Heart right ventricle (tissue), 16 donors: Measurements from ENCODE around the gene IFFO2. TPM values are rescaled to one million over a fixed set of nuclear protein-coding genes. Genes with fewer than 3 reads are reported as not detected.

Experiments used
- ATAC-seq, 8 donors: fragments of 200-7000 bp; cut with Tn5 transposase; one replicate each; pipeline ENCODE4 v1.9.1; 2020; ENCODE audit warnings: mild to moderate bottlenecking in 8 of 8, moderate library complexity in 8 of 8, moderate number of reproducible peaks in 1 of 8
- DNase-seq, 2 donors: peaks; one replicate each; pipeline ENCODE4 v3.0.0-alpha.2; 2020
- H3K27ac ChIP-seq, 10 donors: fragments of 200-600 bp; sonication (generic) in 2 of 10; one replicate each; pipeline versions ENCODE4 v1.5.0 to v1.8.0; 2020 to 2022; ENCODE audit warnings: mild to moderate bottlenecking in 3 of 10
- H3K27me3 ChIP-seq, 7 donors: fragments of 200-600 bp; one replicate each; pipeline ENCODE4 v1.8.0; 2021 to 2022; ENCODE audit warnings: mild to moderate bottlenecking in 2 of 7
- H3K36me3 ChIP-seq, 9 donors: fragments of 200-600 bp; sonication (generic) in 1 of 9; one replicate each; pipeline versions ENCODE4 v1.5.0 to v1.8.0; 2020 to 2022; ENCODE audit warnings: mild to moderate bottlenecking in 2 of 9
- H3K4me1 ChIP-seq, 9 donors: fragments of 200-600 bp; sonication (generic) in 1 of 9; one replicate each; pipeline versions ENCODE4 v1.5.0 to v1.8.0; 2020 to 2022; ENCODE audit warnings: mild to moderate bottlenecking in 4 of 9
- H3K4me3 ChIP-seq, 10 donors: fragments of 200-600 bp; sonication (generic) in 2 of 10; one replicate each; pipeline versions ENCODE4 v1.5.0 to v1.8.0; 2020 to 2022; ENCODE audit warnings: mild to moderate bottlenecking in 7 of 10, moderate library complexity in 2 of 10
- H3K9me3 ChIP-seq, 11 donors: fragments of 200-600 bp in 10 of 11; sonication (generic) in 2 of 11; one replicate each; pipeline versions ENCODE4 v1.5.0 to v1.8.0; 2013 to 2022; ENCODE audit warnings: mild to moderate bottlenecking in 2 of 11, control low read depth in 1 of 11, moderate library complexity in 1 of 11
- CTCF ChIP-seq, 9 donors: fragments of 200-600 bp; sonication (generic) in 2 of 9; IDR thresholded peaks; one replicate each; pipeline versions ENCODE4 v1.5.0 to v1.8.0; 2021 to 2022; ENCODE audit warnings: antibody characterized with exemption in 9 of 9, mild to moderate bottlenecking in 5 of 9, moderate library complexity in 1 of 9
- whole genome bisulfite sequencing, 2 donors: extraction: QIAGEN DNeasy Blood & Tissue Kit; methylation state at CpG; one replicate each; pipeline ENCODE4 v1.1.7; 2013; ENCODE audit warnings: inconsistent platforms in 1 of 2; 5-methylcytosine and 5-hydroxymethylcytosine counted together
- intact Hi-C, 10 donors: fragments of 100-400 bp; cut with DNase I; formaldehyde crosslinking; loops; one replicate each; pipeline versions ENCODE4 v1.11.1 to v1.14.2; 2022
- polyA plus RNA-seq, 2 donors: library from polyadenylated mRNA; stranded (reverse); fragments of 200-250 nt; gene quantifications; one replicate each; pipeline ENCODE4 v1.2.3, GENCODE V29; 2013
- total RNA-seq, 10 donors: library from RNA; stranded (reverse); fragmentation: NEBNext Ultra II Directional in 3 of 10; extraction: Animal tissue kit (Norgen Biotek cat#: 25700) in 3 of 10; gene quantifications; one replicate each; pipeline versions ENCODE4 v1.2.1 to v1.2.4, GENCODE V29; 2021 to 2023
- donor health status: Arrhythmogenic right ventricular cardiomyopathy.
- donor health status: ischemic (EF 13 %, LVEDD 7.1; RV severe dilation, severe dysfunction).
- donor health status: healthy with polysubstance abuse.
- donor health status: DM: no; HTN: yes; CAD: no.
- donor health status: DM: no; HTN: no; CAD: no.
- donor health status: ischemic (EF 25% LVEDD 6.9; RV normal size, moderate dysfunction).
- donor health status: ischemic (EF 25% LVEDD 5.7; RV mildly dilated, moderate dysfunction).
- donor health status: healthy.
- donor health status: DM: yes; HTN: yes; CAD: no.
- donor health status: Ischemic cardiomyopathy.
- donor health status: ischemic (EF 35%, LVEDD 5.7; RV mildly dilated, moderate dysfunction).
- donor health status: nonischemic (EF 11% LVEDD 7.7; RV severe dilation, severe dysfunction).
- donor health status: DM: yes; HTN: yes; CAD: no.
- donor health status: PGD.
- donor health status: ischemic (EF 29% LVEDD 5.4; RV normal size, mild dysfunction).
- donor health status: nonischemic (EF 23%, LVEDD 6.1; RV moderate dilation, normal function).

Gene IFFO2
- total and polyA plus RNA-seq, 12 donors = 2.2 to 8.2 (median 4.6) TPM

- TF ChIP-seq CTCF (IDR thresholded peaks at IDR 0.05) = peak in 1 of 9 donors; percentile 31
- peaks cover 36 to 62% (median 51%) of the 10 kb centered on the region in 9 donors for H3K4me1 ChIP-seq
- intact Hi-C loops = loop anchor here in 5 of 10 donors (2.0 to 5.0 kb wide), 3 partner anchors 32 to 35 kb away; partner anchors contain the start of gene IFFO2 (in 4 of the 5)
These were observed 34.2 kb downstream of the IFFO2 start for GRCh38 chr1:18922319-18922726.

GRCh38 chr1:18921516-18922251 lies 34.8 kb downstream of the IFFO2 start:
- H3K27ac ChIP-seq = peak overlapping the region; percentile 68 to 97 (median 89)
- H3K9me3 ChIP-seq = no peaks in the 10 kb centered on the region
- intact Hi-C loops = loop anchor here in 5 of 10 donors (2.0 to 5.0 kb wide), 3 partner anchors 33 to 36 kb away; partner anchors contain the start of gene IFFO2 (in 4 of the 5)
- TF ChIP-seq CTCF (IDR thresholded peaks at IDR 0.05) = peak in 7 of 9 donors; percentile 20 to 55 (median 31)
- peak in 1 of 2 donors; percentile 46 for DNase-seq
- ATAC-seq = peak in 7 of 8 donors; percentile 1 to 27 (median 15)
- H3K4me3 ChIP-seq = peak overlapping the region in 4 of 10 donors; percentile 16 to 26 (median 17)
- peaks cover 31 to 55% (median 45%) of the 10 kb centered on the region in 9 donors for H3K4me1 ChIP-seq
- 59 to 61% methylated on average over 17 of the region's 17 CpGs for WGBS, 2 donors
- H3K27me3 ChIP-seq = no peaks in the 10 kb centered on the region
- H3K36me3 ChIP-seq = peaks cover 0 to 42% (median 0%) of the 10 kb centered on the region in 9 donors

More at GRCh38 chr1:18922319-18922726, 34.2 kb downstream of the IFFO2 start:
- Histone ChIP-seq H3K27ac (peak overlapping the region; percentile 68 to 97 (median 89)), H3K36me3 (peaks cover 0 to 36% (median 0%) of the 10 kb centered on the region in 9 donors), H3K9me3 (no peaks in the 10 kb centered on the region), H3K27me3 (no peaks in the 10 kb centered on the region), H3K4me3 (peak overlapping the region in 4 of 10 donors; percentile 16 to 26 (median 20))
- peak; percentile 78 to 92 for DNase-seq
- ATAC-seq = peak; percentile 83 to 90 (median 87)
- 5 to 8% methylated on average over 8 of the region's 8 CpGs for WGBS, 2 donors

GRCh38 chr1:18920931-18921330 lies 35.5 kb downstream of the IFFO2 start:
- intact Hi-C loops = loop anchor here in 3 of 10 donors (5.0 kb wide), 1 partner anchor 36 kb away; the partner anchor contains the start of gene IFFO2 (in 3 of the 3)
- WGBS, 2 donors = 92 to 95% methylated on average over 7 of the region's 7 CpGs
- Histone ChIP-seq H3K36me3 (peaks cover 0 to 50% (median 0%) of the 10 kb centered on the region in 9 donors), H3K27me3 (no peaks in the 10 kb centered on the region), H3K4me3 (no peak overlapping the region), H3K4me1 (peaks cover 25 to 48% (median 39%) of the 10 kb centered on the region in 9 donors), H3K27ac (peak overlapping the region in 1 of 10 donors; percentile 93), H3K9me3 (no peaks in the 10 kb centered on the region)
- DNase-seq (no peak), ATAC-seq (no peak)
- no peak for TF ChIP-seq CTCF (IDR thresholded peaks at IDR 0.05)

GRCh38 chr1:18919956-18920355 lies 36.5 kb downstream of the IFFO2 start:
- DNase-seq (no peak), ATAC-seq (no peak)
- Histone ChIP-seq H3K27me3 (no peaks in the 10 kb centered on the region), H3K9me3 (no peaks in the 10 kb centered on the region), H3K36me3 (peaks cover 0 to 59% (median 0%) of the 10 kb centered on the region in 9 donors), H3K27ac (no peak overlapping the region), H3K4me1 (peaks cover 25 to 49% (median 42%) of the 10 kb centered on the region in 9 donors), H3K4me3 (no peak overlapping the region)
- WGBS, 2 donors = 91 to 96% methylated on average over 12 of the region's 12 CpGs
- TF ChIP-seq CTCF (IDR thresholded peaks at IDR 0.05) = no peak
- intact Hi-C loops = loop anchor here in 6 of 10 donors (5.0 to 10.0 kb wide), 3 partner anchors 32 to 155 kb away; partner anchors contain the start of gene IFFO2 (in 4 of the 6)
